Colonic mucosa (tissue), 4 donors: Measurements from ENCODE around the gene ENTPD6. TPM values are rescaled to one million over a fixed set of nuclear protein-coding genes. Genes with fewer than 3 reads are reported as not detected.

Experiments used
- DNase-seq: peaks from one replicate; pipeline ENCODE4 v3.0.0-alpha.2; 2020
- H3K27ac ChIP-seq: fragments of 200-600 bp; one replicate; pipeline ENCODE4 v1.8.0; 2021
- H3K27me3 ChIP-seq: fragments of 200-600 bp; one replicate; pipeline ENCODE4 v1.8.0; 2021
- H3K36me3 ChIP-seq: fragments of 200-600 bp; one replicate; pipeline ENCODE4 v1.8.0; 2021
- H3K4me1 ChIP-seq: fragments of 200-600 bp; one replicate; pipeline ENCODE4 v1.8.0; 2021; ENCODE audit warnings: mild to moderate bottlenecking
- H3K4me3 ChIP-seq: fragments of 200-600 bp; one replicate; pipeline ENCODE4 v1.8.0; 2021
- H3K9ac ChIP-seq, 2 donors: one replicate each; pipeline ENCODE4 v1.7.0; 2013; ENCODE audit warnings: control low read depth in 2 of 2, low read depth in 2 of 2, low read length in 2 of 2
- H3K9me3 ChIP-seq: fragments of 200-600 bp; one replicate; pipeline ENCODE4 v1.8.0; 2021
- CTCF ChIP-seq: fragments of 200-600 bp; IDR thresholded peaks from one replicate; pipeline ENCODE4 v1.8.0; 2022; ENCODE audit warnings: antibody characterized with exemption, mild to moderate bottlenecking
- intact Hi-C: fragments of 100-400 bp; cut with DNase I; formaldehyde crosslinking; loops from one replicate; pipeline ENCODE4 v1.14.1; 2022
- total RNA-seq, 2 donors: library from RNA; stranded (reverse); fragmentation: NEBNext Ultra II Directional in 1 of 2; extraction: Animal tissue kit (Norgen Biotek cat#: 25700) in 1 of 2; gene quantifications; one replicate each; pipeline ENCODE4 v1.2.1, GENCODE V29; 2021
- donor health status: healthy.
- donor health status: DM: no; HTN: no; CAD: no.
- donor health status: DM: no; HTN: no; CAD: no.

Gene ENTPD6
- total RNA-seq, 2 donors from 2014 or later: 120 to 201 TPM

DNA sequence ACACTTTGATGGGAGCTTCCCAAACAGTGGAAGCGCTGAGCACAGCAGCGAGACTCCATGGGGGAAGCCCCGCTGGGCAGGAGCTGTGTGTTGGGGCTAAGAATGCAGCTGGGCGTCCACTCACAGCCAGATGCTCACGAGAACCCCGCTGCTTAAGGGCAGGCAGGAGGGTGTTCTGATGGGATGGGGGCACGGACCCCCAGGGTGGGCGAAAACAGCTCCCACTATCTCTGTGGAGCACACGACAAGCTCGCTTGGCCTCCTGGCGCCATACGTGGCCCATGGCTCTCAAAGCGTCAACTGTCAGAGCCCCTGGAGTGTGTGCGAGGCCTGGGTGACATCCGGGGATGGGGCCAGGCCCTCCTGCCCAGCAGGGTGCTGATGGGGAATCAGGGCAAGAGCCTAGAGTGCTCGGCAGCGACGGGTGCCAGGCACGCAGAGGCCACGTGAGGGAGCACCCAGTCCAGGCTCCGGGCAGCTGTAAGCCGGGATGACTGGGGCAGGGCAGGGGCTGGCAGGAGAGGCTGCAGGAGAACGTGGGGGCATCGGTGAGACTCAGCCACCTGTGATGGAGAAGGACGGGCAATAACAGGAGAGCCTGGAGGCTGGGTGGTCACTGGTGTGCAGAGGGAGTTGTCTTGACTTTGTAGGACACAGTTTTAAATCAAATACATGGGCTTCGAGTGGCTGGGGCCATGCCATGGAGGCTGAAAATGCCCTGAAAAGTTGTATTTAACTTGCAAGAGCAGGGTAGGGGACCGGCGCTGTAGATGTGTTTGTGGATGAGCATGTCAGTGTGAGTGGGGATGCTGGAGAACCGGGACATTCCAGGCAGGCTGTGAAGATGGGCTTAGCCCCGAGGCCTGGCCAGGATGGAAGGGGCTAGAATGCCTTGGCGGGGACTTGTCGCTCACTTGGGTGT, 79.6 kb downstream of the ENTPD6 start:
- Histone ChIP-seq H3K27ac (no peak overlapping the region), H3K9ac (no peak overlapping the region), H3K4me1 (no peaks in the 10 kb centered on the region), H3K36me3 (peaks cover 37% of the 10 kb centered on the region), H3K27me3 (no peaks in the 10 kb centered on the region), H3K9me3 (no peaks in the 10 kb centered on the region), H3K4me3 (no peak overlapping the region)
- intact Hi-C loops: loop anchor here (10.0 kb wide), 1 partner anchor 280 kb away; the partner anchor contains the start of gene APMAP
- no peak for DNase-seq
- TF ChIP-seq CTCF: no peak

GRCh38 chr20:25275813-25276532, 80.5 kb downstream of the ENTPD6 start:
- intact Hi-C loops: loop anchor here (10.0 kb wide), 1 partner anchor 281 kb away; the partner anchor contains the start of gene APMAP
- H3K9me3 ChIP-seq: no peaks in the 10 kb centered on the region
- no peak overlapping the region for H3K9ac ChIP-seq
- no peak overlapping the region for H3K27ac ChIP-seq
- H3K27me3 ChIP-seq: no peaks in the 10 kb centered on the region
- H3K36me3 ChIP-seq: peaks cover 41% of the 10 kb centered on the region
- H3K4me3 ChIP-seq: no peak overlapping the region
- H3K4me1 ChIP-seq: no peaks in the 10 kb centered on the region
- TF ChIP-seq CTCF: no peak
- no peak for DNase-seq

Other genes starting within 250 kb of the ENTPD6 start
- gene CST7, start 246.4 kb upstream of the ENTPD6 start, total RNA-seq: 1 to 10 TPM in 1 of 2 donors, under 1 TPM in 1; 0.47 to 1.1 TPM
- 10 to 100 TPM; 43.9 to 63.3 TPM for gene APMAP, start 203.0 kb upstream of the ENTPD6 start, total RNA-seq
- 10 to 100 TPM; 29.0 to 32.0 TPM for gene ACSS1, start 137.6 kb upstream of the ENTPD6 start, total RNA-seq
- gene VSX1, start 113.6 kb upstream of the ENTPD6 start, total RNA-seq: not detected
- gene PYGB, start 52.4 kb downstream of the ENTPD6 start, total RNA-seq: 100 to 1,000 TPM; 211 to 295 TPM
- 10 to 100 TPM; 54.2 to 60.6 TPM for gene ABHD12, start 195.1 kb downstream of the ENTPD6 start, total RNA-seq
- gene GINS1, start 212.0 kb downstream of the ENTPD6 start, total RNA-seq: 10 to 100 TPM in 1 of 2 donors, 1 to 10 TPM in 1; 5.4 to 24.0 TPM